Cardiac fibroblast (primary cell): ENCODE results near the gene RNF32.

Source experiments
- DNase-seq, 2 donors: peaks; one replicate each; pipeline versions ENCODE4 v3.0.0 to v3.0.0-alpha.2; 2010; ENCODE audit warnings: low read depth in 2 of 2
- H3K4me3 ChIP-seq, 2 donors: replicated peaks in 1 of 2; 1 replicate in 1 of 2; 2 replicates in 1 of 2; pipeline ENCODE4 v1.5.1; 2011; ENCODE audit warnings: low read depth in 2 of 2, low read length in 2 of 2, mild to moderate bottlenecking in 2 of 2, moderate library complexity in 1 of 2
- TF ChIP-seq, protein P1 (sequence below): IDR thresholded peaks from one replicate; pipeline ENCODE4 v1.5.1; 2011; ENCODE audit warnings: low read depth, mild to moderate bottlenecking, low read length, inconsistent platforms

The RNF32 gene

DNA sequence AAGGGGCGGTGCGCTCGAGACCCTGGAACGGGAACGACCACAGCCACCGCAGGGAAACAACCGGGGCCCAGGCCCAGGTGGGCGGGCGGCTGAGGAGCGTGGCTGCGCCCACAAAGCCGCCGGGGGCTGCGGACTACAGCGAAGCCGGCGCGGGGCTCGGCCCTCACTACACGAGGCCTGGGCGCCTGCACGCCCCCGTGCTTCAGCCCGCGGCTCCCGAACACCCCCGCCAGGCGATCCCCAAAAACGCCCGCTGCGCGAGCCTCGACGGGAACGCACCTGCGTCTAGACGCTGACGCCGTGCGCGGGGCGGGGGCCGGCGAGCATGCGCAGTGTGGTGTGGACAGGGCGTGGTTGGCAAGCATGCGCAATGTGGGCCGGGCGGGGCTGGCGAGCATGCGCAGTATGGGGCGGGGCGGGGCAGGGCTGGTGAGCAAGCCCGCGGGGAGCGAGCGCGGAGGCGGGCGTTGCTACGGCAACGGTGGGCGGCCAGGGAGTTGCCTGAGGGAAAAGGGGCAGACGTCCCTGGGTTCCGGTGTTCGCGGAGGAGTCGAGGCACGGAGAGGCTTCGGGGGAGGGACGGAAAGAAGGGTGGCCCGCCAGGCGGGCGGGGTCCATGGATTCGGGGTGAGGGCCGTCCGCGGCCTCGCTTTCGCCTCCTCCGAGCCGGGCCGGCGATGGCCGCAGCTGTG is at the start of gene RNF32:
Gene RNF32, plus strand, starts transcription at position 518 of the 692 bp plus-strand sequence. CDS start 3,104 bp downstream, outside the sequence.
- DNase-seq, result peak; percentile 92 to 94
- H3K4me3 ChIP-seq, result peak within 1 kb of the TSS; percentile 71 to 80
- TF ChIP-seq, protein P1, sequence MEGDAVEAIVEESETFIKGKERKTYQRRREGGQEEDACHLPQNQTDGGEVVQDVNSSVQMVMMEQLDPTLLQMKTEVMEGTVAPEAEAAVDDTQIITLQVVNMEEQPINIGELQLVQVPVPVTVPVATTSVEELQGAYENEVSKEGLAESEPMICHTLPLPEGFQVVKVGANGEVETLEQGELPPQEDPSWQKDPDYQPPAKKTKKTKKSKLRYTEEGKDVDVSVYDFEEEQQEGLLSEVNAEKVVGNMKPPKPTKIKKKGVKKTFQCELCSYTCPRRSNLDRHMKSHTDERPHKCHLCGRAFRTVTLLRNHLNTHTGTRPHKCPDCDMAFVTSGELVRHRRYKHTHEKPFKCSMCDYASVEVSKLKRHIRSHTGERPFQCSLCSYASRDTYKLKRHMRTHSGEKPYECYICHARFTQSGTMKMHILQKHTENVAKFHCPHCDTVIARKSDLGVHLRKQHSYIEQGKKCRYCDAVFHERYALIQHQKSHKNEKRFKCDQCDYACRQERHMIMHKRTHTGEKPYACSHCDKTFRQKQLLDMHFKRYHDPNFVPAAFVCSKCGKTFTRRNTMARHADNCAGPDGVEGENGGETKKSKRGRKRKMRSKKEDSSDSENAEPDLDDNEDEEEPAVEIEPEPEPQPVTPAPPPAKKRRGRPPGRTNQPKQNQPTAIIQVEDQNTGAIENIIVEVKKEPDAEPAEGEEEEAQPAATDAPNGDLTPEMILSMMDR, result no peak

DNA sequence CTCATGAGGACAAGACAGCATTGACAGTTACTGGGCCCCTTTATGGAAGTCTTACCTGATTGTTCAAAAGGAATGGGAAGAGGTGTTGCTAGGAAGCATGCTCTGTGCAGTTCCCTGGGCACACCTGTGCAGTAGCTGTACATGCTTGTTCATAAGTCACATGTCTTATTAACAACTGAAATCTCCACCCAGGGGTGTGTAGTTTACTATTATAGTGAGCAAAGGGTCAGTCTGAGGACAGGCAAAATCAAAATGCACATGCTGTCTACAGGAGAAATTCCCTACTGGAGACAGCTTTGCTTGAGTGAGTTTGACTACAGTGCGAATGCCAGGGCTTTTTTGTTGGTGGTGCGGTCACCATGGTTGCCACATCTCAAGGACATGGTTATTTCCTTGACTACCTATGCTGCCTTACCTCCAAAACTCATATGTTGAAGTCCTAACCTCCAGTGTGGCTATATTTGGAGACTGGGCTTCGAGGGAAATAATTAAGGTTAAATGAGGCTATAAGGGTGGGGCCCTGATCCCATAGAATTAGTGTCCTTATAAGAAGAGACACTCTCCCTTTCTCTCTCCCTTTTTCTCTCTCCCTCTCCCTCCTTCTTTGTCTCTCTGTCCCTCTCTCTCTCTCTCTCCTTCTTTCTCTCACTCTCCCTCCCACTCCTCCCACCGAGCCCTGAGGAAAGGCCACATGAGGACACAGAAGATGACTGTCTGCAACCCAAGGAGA is 48.3 kb upstream of the RNF32 start:
- H3K4me3 ChIP-seq, result no peak overlapping the region
- TF ChIP-seq, protein P1, result no peak
- no peak for DNase-seq

DNA sequence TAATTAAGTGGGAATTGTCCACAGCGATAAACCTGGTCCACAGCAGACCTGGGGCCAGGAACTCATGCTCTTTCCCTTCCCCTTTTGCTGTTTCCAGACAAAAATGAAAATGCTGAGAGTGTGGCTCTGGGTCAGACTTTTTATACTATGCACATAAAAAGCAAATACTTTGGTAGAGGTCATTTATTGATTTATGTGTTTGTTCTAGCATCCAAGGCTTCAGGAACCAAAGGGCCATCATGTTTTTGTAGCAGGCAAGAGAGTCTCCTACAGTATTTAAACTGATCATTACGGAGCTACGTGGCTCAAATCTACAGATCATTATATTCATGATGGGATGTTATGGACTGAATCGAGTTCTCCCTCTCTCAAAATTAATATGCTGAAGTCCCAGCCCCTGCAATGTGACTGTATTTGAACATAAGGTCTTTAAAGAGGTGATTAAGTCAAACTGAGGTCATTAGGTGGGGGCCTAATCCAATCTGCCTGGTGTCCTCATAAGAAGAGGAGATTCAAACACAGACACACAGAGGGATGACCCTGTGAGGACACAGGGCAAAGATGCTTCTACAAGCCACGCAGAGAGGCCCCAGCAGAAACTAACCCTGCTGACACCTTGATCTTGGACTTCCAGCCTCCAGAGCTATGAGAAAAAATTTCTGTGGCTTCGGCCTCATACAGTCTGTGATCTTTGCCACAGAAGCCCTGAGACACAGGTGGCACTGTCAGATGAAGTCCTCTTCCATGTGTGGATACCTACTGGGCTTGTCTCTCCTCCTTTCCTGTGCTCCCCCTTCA is 46.1 kb upstream of the RNF32 start:
- no peak overlapping the region for H3K4me3 ChIP-seq
- no peak for DNase-seq
- TF ChIP-seq, protein P1, result no peak

DNA sequence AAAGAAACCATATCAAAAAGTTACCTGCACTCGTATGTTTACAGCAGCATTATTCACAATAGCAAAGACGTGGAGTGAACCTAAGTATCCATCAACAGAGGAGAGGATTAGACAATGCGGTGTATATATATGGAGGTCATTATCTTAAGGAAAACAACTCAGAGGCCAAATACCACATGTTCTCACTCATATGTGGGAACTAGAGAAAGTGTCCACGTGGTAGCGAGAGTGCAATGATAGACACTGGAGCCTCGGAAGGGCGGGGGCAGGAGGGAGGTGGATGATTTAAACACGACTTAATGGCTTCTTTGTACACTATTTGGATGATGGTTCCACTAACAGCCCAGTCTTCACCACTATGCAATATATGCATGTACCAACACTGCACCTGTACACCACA is 40.1 kb upstream of the RNF32 start:
- DNase-seq, result no peak
- TF ChIP-seq, protein P1, result no peak
- no peak overlapping the region for H3K4me3 ChIP-seq

DNA sequence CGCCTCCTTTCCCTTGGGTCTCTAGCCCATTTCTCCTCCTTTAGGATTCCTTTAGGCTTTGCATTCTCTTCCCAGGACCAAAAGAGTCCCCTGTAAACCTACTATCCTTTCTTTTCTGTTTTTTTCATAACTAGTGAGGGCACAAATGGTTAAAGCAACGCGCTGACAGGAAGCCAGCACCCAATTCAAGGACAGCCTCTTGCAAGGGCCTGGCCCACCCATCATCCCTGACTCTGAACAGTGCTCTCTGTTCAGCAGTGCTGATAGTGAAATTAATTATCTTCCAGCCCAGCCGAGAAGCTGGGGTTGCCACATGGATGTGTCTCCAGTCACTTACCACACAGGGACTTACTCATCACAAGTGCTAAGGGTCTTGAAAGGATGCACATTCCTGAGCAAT is 38.3 kb upstream of the RNF32 start:
- TF ChIP-seq, protein P1, result no peak
- no peak overlapping the region for H3K4me3 ChIP-seq
- no peak for DNase-seq

DNA sequence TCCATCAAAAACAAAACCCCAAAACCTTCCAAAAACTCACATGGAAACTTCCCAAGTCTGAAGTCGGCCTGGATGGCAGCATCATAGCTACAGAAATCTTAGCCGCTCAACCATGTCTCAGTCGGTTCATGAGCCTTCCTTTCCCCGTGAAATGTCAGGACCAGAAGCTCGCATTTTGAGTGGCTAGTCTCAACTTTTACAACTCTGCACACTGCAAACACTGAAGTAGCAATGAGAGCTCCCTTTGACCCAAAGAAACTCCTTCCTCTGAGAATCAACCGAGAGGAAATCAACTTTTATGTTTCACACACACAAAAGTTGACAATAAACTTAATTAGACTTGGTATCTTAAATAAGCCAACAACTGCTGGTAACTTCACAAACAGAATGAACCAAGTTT is 37.6 kb upstream of the RNF32 start:
- DNase-seq, result no peak
- H3K4me3 ChIP-seq, result no peak overlapping the region
- TF ChIP-seq, protein P1, result no peak
